ENCODE measurements around the gene GLA.

Gene GLA

GRCh38 chrX:101348452-101349192 is 59.1 kb downstream of the GLA start, which contains the start of gene TIMM8A:
TIMM8A (minus strand) TSS chrX:101348742; CDS start chrX:101348664, 78 bp downstream.
- peak; percentile 75 to 87 (median 80) for DNase-seq

GRCh38 chrX:101347859-101348451 is 59.8 kb downstream of the GLA start:
- DNase-seq, result peak in 2 of 3 donors; percentile 0 to 7

All from suppressor macrophage treated with lipopolysaccharide for 1 hour (primary cell).